MCF 10A (cell line): ENCODE measurements around the gene ZNF391. TPM values are rescaled to one million over a fixed set of nuclear protein-coding genes. Genes with fewer than 3 reads are reported as not detected.
"Not testable (repeated sequence)": the region's sequence is repeated elsewhere in the genome, so short reads cannot be mapped to it uniquely, and the experiment has no call there.

Experiments used
- BruUV-seq: library from RNA; stranded (reverse); fragments of 400-500 nt; replicated peaks from 2 replicates; lab custom pipeline; 2021; lab: Mats Ljungman, UMichigan
- CTCF ChIA-PET: fragments of 300-600 bp; sonication (Branson Sonifier 250); formaldehyde crosslinking; extraction: SDS; loops from one replicate; lab custom pipeline; 2021; ENCODE audit warnings: antibody characterized with exemption, inconsistent platforms; lab: Yijun Ruan, JAX
- POLR2A ChIA-PET: fragments of 300-600, 350-650 bp; sonication (Branson Sonifier 250); formaldehyde crosslinking; extraction: SDS; loops from one replicate; lab custom pipeline; 2020; ENCODE audit warnings: antibody characterized with exemption, inconsistent platforms; lab: Yijun Ruan, JAX
- DNase-seq: peaks from one replicate; pipeline ENCODE4 v3.0.0-alpha.2; 2018; ENCODE audit not compliant: unreplicated experiment
- H3K27ac Mint-ChIP-seq: one replicate; pipeline ENCODE4 v1.8.0; 2022; ENCODE audit warnings: mild to moderate bottlenecking, low read depth, mixed read lengths; ENCODE audit not compliant: unreplicated experiment
- H3K27me3 Mint-ChIP-seq: one replicate; pipeline ENCODE4 v1.8.0; 2022; ENCODE audit warnings: mixed read lengths; ENCODE audit not compliant: insufficient read depth, unreplicated experiment
- H3K36me3 Mint-ChIP-seq: one replicate; pipeline ENCODE4 v1.8.0; 2022; ENCODE audit warnings: mild to moderate bottlenecking, moderate library complexity, mixed read lengths; ENCODE audit not compliant: insufficient read depth, unreplicated experiment
- H3K4me1 Mint-ChIP-seq: one replicate; pipeline ENCODE4 v1.8.0; 2022; ENCODE audit warnings: mixed read lengths; ENCODE audit not compliant: insufficient read depth, unreplicated experiment
- H3K4me3 Mint-ChIP-seq: one replicate; pipeline ENCODE4 v1.8.0; 2022; ENCODE audit warnings: mild to moderate bottlenecking, moderate library complexity, mixed read lengths; ENCODE audit not compliant: unreplicated experiment
- H3K9me3 Mint-ChIP-seq: one replicate; pipeline ENCODE4 v1.8.0; 2022; ENCODE audit warnings: mixed read lengths; ENCODE audit not compliant: unreplicated experiment
- intact Hi-C: fragments of 100-400 bp; cut with micrococcal nuclease; formaldehyde crosslinking; loops from 2 replicates; pipeline ENCODE4 v1.14.1; 2022
- total RNA-seq: library from RNA; stranded (reverse); gene quantifications from 2 replicates; pipeline ENCODE4 v1.2.3, GENCODE V29; 2022
- TF ChIP-seq, protein P1 (sequence below): fragments of 200-600 bp; IDR thresholded peaks from one replicate; pipeline ENCODE4 v1.8.0; 2022; ENCODE audit warnings: antibody characterized with exemption, mild to moderate bottlenecking; ENCODE audit not compliant: unreplicated experiment

Gene ZNF391
- total RNA-seq, 1 experiment from 2014 or later: 8.3 TPM

DNA sequence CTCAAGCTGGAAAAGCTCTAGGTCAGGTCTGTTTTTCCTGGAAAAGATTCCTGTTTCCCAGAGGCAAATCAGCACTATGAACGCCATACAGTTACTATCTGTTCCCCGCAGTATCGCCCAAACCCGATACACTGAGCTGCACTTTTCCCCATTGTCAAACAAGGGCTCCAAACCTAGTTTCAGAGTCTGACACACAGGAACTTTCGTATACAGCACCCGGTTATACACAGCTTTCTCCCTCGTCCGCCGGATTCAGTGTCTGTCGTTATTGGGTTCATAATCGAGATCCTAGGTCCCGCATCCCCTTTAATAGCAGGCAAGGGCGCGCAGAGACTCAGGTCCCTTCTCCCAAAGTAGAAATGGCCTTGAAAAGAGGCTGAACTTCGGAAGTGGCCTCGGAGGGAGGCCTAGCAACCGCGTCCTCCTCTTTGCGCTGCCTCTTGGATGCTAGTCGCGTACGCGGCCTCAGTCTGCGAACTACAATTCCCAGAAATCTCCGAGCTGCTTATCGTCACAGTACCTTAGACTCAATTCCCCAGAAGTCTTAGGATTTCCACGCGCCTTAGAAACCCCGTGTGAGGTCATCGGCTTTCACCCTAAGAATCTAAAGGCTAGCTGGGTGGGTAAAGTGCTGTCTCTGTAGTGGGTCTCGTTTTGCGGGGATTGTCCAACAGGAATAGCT is 34.2 kb downstream of the ZNF391 start:
- intact Hi-C loops: no loop called here
- H3K4me1 Mint-ChIP-seq: no peaks in the 10 kb centered on the region
- no peak overlapping the region for H3K27ac Mint-ChIP-seq
- ChIA-PET CTCF (interaction anchor here (0.6 to 0.7 kb wide), 4 partner anchors 16 to 296 kb away, joined by 3 to 6 read pairs (median 4); no protein-coding TSS in a partner anchor), POLR2A (interaction anchor here (0.6 to 1.1 kb wide), 2 partner anchors 13 to 304 kb away, joined by 3 to 4 read pairs; no protein-coding TSS in a partner anchor)
- TF ChIP-seq, protein P1, sequence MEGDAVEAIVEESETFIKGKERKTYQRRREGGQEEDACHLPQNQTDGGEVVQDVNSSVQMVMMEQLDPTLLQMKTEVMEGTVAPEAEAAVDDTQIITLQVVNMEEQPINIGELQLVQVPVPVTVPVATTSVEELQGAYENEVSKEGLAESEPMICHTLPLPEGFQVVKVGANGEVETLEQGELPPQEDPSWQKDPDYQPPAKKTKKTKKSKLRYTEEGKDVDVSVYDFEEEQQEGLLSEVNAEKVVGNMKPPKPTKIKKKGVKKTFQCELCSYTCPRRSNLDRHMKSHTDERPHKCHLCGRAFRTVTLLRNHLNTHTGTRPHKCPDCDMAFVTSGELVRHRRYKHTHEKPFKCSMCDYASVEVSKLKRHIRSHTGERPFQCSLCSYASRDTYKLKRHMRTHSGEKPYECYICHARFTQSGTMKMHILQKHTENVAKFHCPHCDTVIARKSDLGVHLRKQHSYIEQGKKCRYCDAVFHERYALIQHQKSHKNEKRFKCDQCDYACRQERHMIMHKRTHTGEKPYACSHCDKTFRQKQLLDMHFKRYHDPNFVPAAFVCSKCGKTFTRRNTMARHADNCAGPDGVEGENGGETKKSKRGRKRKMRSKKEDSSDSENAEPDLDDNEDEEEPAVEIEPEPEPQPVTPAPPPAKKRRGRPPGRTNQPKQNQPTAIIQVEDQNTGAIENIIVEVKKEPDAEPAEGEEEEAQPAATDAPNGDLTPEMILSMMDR: no peak
- H3K27me3 Mint-ChIP-seq: no peaks in the 10 kb centered on the region
- peaks cover 5% of the 10 kb centered on the region for H3K9me3 Mint-ChIP-seq
- H3K4me3 Mint-ChIP-seq: no peak overlapping the region
- BruUV-seq: no TSS peak
- H3K36me3 Mint-ChIP-seq: no peaks in the 10 kb centered on the region
- no peak for DNase-seq

DNA sequence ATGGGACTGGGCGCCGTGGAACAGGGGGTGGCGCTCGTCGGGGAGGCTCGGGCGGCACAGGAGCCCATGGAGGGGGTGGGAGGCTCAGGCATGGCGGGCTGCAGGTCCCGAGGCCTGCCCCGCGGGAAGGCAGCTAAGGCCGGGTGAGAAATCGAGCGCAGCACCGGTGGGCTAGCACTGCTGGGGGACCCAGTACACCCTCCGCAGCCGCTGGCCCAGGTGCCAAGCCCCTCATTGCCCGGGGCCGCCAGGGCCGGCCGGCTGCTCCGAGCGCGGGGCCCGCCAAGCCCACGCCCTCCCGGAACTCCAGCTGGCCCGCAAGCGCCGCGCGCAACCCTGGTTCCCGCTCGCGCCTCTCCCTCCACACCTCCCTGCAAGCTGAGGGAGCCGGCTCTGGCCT is 36.3 kb downstream of the ZNF391 start:
- BruUV-seq, DNase-seq, intact Hi-C loops, H3K36me3 Mint-ChIP-seq, H3K27ac Mint-ChIP-seq, H3K4me3 Mint-ChIP-seq, POLR2A ChIA-PET, H3K9me3 Mint-ChIP-seq, H3K4me1 Mint-ChIP-seq, H3K27me3 Mint-ChIP-seq, CTCF ChIA-PET: not testable (repeated sequence)

DNA sequence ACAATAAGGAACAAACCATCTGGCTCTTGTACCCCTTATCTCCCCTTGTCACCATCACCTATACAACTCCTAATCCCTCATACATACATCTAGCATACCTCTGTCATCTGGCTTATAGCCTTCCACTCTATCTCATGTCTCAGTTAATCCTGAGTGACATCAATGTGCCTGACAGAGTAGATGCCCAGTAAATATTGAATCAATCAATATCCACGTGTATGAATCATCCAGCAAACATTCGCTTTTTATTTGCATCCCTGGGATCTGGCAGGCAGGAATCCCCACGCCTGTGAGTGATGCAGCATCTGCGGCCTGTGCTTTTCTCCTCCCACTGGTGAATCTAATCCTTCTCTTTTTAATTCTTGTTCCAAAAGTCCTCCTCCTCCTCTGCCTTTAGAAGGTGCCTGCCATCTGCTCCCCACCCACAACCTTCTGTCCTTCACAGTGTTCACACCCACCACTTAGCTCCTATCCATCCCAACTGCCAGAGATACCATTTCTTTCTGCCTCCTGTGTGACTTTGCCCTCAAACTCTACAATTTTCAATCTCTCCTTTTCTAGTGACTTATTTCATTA is 37.6 kb downstream of the ZNF391 start:
- DNase-seq: no peak
- no peaks in the 10 kb centered on the region for H3K36me3 Mint-ChIP-seq
- intact Hi-C loops: no loop called here

DNA sequence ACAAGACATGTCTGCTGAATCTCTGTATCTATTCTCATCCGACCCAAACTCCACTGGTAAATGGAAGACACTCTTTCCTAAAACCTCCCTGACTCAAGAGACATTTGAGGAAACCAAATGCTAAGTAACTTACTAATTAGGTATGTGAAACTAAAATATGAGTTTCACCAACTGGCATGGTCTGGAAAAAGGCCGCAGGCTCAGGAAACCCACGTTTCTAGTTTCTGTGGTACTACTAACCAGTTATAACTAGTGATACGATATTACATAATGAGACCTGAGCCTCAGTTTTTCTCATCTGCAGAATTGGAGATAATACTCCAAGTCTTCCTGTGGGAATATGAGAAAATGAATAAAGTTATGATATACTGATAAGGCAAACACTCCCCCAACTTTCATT is 39.9 kb downstream of the ZNF391 start:
- Mint-ChIP-seq H3K36me3 (no peaks in the 10 kb centered on the region), H3K27ac (no peak overlapping the region), H3K4me1 (no peaks in the 10 kb centered on the region), H3K9me3 (peaks cover 5% of the 10 kb centered on the region), H3K27me3 (no peaks in the 10 kb centered on the region), H3K4me3 (no peak overlapping the region)
- intact Hi-C loops: no loop called here
- TF ChIP-seq, protein P1: no peak
- BruUV-seq: no TSS peak
- POLR2A ChIA-PET: no interaction called here
- no peak for DNase-seq
- CTCF ChIA-PET: interaction anchor here (0.6 kb wide), 1 partner anchor 323 kb away, joined by 3 read pairs; no protein-coding TSS in a partner anchor

More for the DNA sequence above, 37.6 kb downstream of the ZNF391 start:
- TF ChIP-seq, protein P1: no peak
- Mint-ChIP-seq H3K27ac (no peak overlapping the region), H3K4me1 (no peaks in the 10 kb centered on the region), H3K9me3 (peaks cover 5% of the 10 kb centered on the region), H3K4me3 (no peak overlapping the region), H3K27me3 (no peaks in the 10 kb centered on the region)
- no TSS peak for BruUV-seq
- ChIA-PET POLR2A (interaction anchor here (0.6 kb wide), 2 partner anchors 337 to 568 kb away, joined by 4 read pairs; no protein-coding TSS in a partner anchor), CTCF (no interaction called here)
